ENCODE results near the gene HS6ST2.

HS6ST2 gene

GRCh38 chrX:132790329-132790728 lies 168.1 kb downstream of the HS6ST2 start:
- DNase-seq (ENCODE audit: low read depth in 2 of 2), result no peak

- no peak for DNase-seq (ENCODE audit: low read depth in 2 of 2)
Measured at GRCh38 chrX:132786217-132786616, 172.2 kb downstream of the HS6ST2 start.

GRCh38 chrX:132778917-132779316 lies 179.5 kb downstream of the HS6ST2 start:
- DNase-seq (ENCODE audit: low read depth in 2 of 2), result no peak

GRCh38 chrX:132776486-132777210 lies 181.8 kb downstream of the HS6ST2 start:
- DNase-seq (ENCODE audit: low read depth in 2 of 2), result no peak

GRCh38 chrX:132775263-132775823 lies 183.1 kb downstream of the HS6ST2 start:
- no peak for DNase-seq (ENCODE audit: low read depth in 2 of 2)

GRCh38 chrX:132774010-132774714 lies 184.3 kb downstream of the HS6ST2 start:
- no peak for DNase-seq (ENCODE audit: low read depth in 2 of 2)

- no peak for DNase-seq (ENCODE audit: low read depth in 2 of 2)
Measured at GRCh38 chrX:132769609-132770008, 188.8 kb downstream of the HS6ST2 start.

GRCh38 chrX:132766452-132766851 lies 192.0 kb downstream of the HS6ST2 start:
- no peak for DNase-seq (ENCODE audit: low read depth in 2 of 2)

GRCh38 chrX:132763528-132763927 lies 194.9 kb downstream of the HS6ST2 start:
- DNase-seq (ENCODE audit: low read depth in 2 of 2), result no peak

GRCh38 chrX:132758759-132759158 lies 199.7 kb downstream of the HS6ST2 start:
- DNase-seq (ENCODE audit: low read depth in 2 of 2), result no peak

- DNase-seq (ENCODE audit: low read depth in 2 of 2), result no peak
Measured at GRCh38 chrX:132757066-132757623, 201.3 kb downstream of the HS6ST2 start.

GRCh38 chrX:132756439-132756838 lies 202.0 kb downstream of the HS6ST2 start:
- DNase-seq (ENCODE audit: low read depth in 2 of 2), result no peak

- DNase-seq (ENCODE audit: low read depth in 2 of 2), result no peak
Measured at GRCh38 chrX:132751063-132751690, 207.3 kb downstream of the HS6ST2 start.

GRCh38 chrX:132750331-132751062 lies 207.9 kb downstream of the HS6ST2 start:
- no peak for DNase-seq (ENCODE audit: low read depth in 2 of 2)

- DNase-seq (ENCODE audit: low read depth in 2 of 2), result no peak
Measured at GRCh38 chrX:132749406-132749805, 209.0 kb downstream of the HS6ST2 start.

GRCh38 chrX:132748909-132749308 lies 209.5 kb downstream of the HS6ST2 start:
- DNase-seq (ENCODE audit: low read depth in 2 of 2), result no peak

- no peak for DNase-seq (ENCODE audit: low read depth in 2 of 2)
Measured at GRCh38 chrX:132748268-132748667, 210.2 kb downstream of the HS6ST2 start.

GRCh38 chrX:132745593-132745992 lies 212.8 kb downstream of the HS6ST2 start:
- no peak for DNase-seq (ENCODE audit: low read depth in 2 of 2)

GRCh38 chrX:132744470-132744869 lies 214.0 kb downstream of the HS6ST2 start:
- DNase-seq (ENCODE audit: low read depth in 2 of 2), result no peak

GRCh38 chrX:132743086-132743485 lies 215.3 kb downstream of the HS6ST2 start:
- no peak for DNase-seq (ENCODE audit: low read depth in 2 of 2)

GRCh38 chrX:132742246-132742645 lies 216.2 kb downstream of the HS6ST2 start:
- DNase-seq (ENCODE audit: low read depth in 2 of 2), result no peak

GRCh38 chrX:132741689-132742088 lies 216.7 kb downstream of the HS6ST2 start:
- DNase-seq (ENCODE audit: low read depth in 2 of 2), result no peak

Data from stimulated activated CD8-positive, alpha-beta memory T cell treated with anti-CD3 and anti-CD28 coated beads, Interleukin-7, amount 100 ng/mL, for 4 hours (primary cell).